Breast epithelium (tissue), 4 donors: Measurements from ENCODE around the gene ZNRD2. TPM values are rescaled to one million over a fixed set of nuclear protein-coding genes. Genes with fewer than 3 reads are reported as not detected.
A peak's percentile ranks its signal among the peaks of the same experiment; 100 is the strongest.

Source experiments
- DNase-seq, 2 donors: peaks; one replicate each; pipeline ENCODE4 v3.0.0-alpha.2; 2019; ENCODE audit warnings: low spot score in 2 of 2
- H3K27ac ChIP-seq, 2 donors: fragments of 200-600 bp; sonication (generic) in 1 of 2; one replicate each; pipeline ENCODE4 v1.5.1; 2016 to 2019; ENCODE audit warnings: mild to moderate bottlenecking in 1 of 2
- H3K27me3 ChIP-seq, 2 donors: fragments of 200-600 bp; sonication (generic) in 1 of 2; one replicate each; pipeline versions ENCODE4 v1.5.1 to v1.6.0; 2017 to 2019; ENCODE audit warnings: control low read depth in 1 of 2, mild to moderate bottlenecking in 1 of 2
- H3K36me3 ChIP-seq: fragments of 200-600 bp; one replicate; pipeline ENCODE4 v1.5.1; 2019
- H3K4me1 ChIP-seq, 2 donors: fragments of 200-600 bp; sonication (generic); one replicate each; pipeline ENCODE4 v1.5.1; 2016 to 2019; ENCODE audit warnings: control low read depth in 1 of 2
- H3K4me3 ChIP-seq, 3 donors: fragments of 200-600 bp; sonication (generic); 1 replicate in 2 of 3; 2 replicates in 1 of 3; pipeline ENCODE4 v1.5.1; 2016 to 2019; ENCODE audit warnings: mild to moderate bottlenecking in 3 of 3, moderate library complexity in 2 of 3
- H3K9me3 ChIP-seq, 2 donors: fragments of 200-600 bp; sonication (generic) in 1 of 2; one replicate each; pipeline ENCODE4 v1.5.1; 2016 to 2019; ENCODE audit warnings: control low read depth in 1 of 2
- POLR2A ChIP-seq: fragments of 450-650 bp; IDR thresholded peaks from one replicate; pipeline ENCODE4 v1.6.1; 2016; ENCODE audit warnings: antibody characterized with exemption, mild to moderate bottlenecking, moderate library complexity
- POLR2AphosphoS5 ChIP-seq, 3 donors: sonication (generic); formaldehyde crosslinking; IDR thresholded peaks; one replicate each; pipeline ENCODE4 v1.6.1; 2017; ENCODE audit warnings: antibody characterized with exemption in 3 of 3
- intact Hi-C: fragments of 100-400 bp; cut with DNase I; formaldehyde crosslinking; loops from one replicate; pipeline ENCODE4 v1.15.1; 2023; ENCODE audit warnings: low total_unique reads
- total RNA-seq, 3 donors: library from RNA; depleted of rRNA; stranded (reverse); fragments of >200 nt; gene quantifications; one replicate each; pipeline ENCODE4 v1.1.0, GENCODE V29; 2016
- TF ChIP-seq, protein P1 (sequence below), 3 donors: fragments of 450-650 bp; IDR thresholded peaks; one replicate each; pipeline ENCODE4 v1.5.1; 2016 to 2017; ENCODE audit warnings: antibody characterized with exemption in 3 of 3, mild to moderate bottlenecking in 3 of 3, moderate library complexity in 3 of 3

ZNRD2 gene
- total RNA-seq, 3 donors from 2014 or later, result 48.9 to 60.0 (median 59.4) TPM

DNA sequence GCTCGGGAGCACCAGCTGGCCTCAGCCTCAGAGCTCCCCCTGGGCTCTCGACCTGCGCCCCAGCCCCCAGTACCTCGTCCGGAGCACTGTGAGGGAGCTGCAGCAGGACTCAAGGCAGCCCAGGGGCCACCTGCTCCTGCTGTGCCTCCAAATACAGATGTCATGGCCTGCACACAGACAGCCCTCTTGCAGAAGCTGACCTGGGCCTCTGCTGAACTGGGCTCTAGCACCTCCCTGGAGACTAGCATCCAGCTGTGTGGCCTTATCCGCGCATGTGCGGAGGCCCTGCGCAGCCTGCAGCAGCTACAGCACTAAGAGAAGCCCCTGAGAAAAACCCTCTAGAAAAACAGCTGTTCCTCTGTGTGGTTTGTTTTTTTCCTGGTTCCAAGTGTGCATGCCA is 1.1 kb downstream of the ZNRD2 start:
- peak overlapping the region; percentile 96 to 97 for H3K27ac ChIP-seq
- no peaks in the 10 kb centered on the region for H3K36me3 ChIP-seq
- no peaks in the 10 kb centered on the region for H3K9me3 ChIP-seq
- peak overlapping the region; percentile 75 to 91 (median 77) for H3K4me3 ChIP-seq
- no peak for DNase-seq
- H3K4me1 ChIP-seq, result peaks cover 37% of the 10 kb centered on the region in 2 donors
- TF ChIP-seq POLR2AphosphoS5 (IDR thresholded peaks at IDR 0.05) (no peak), POLR2A (no peak)
- TF ChIP-seq, protein P1, sequence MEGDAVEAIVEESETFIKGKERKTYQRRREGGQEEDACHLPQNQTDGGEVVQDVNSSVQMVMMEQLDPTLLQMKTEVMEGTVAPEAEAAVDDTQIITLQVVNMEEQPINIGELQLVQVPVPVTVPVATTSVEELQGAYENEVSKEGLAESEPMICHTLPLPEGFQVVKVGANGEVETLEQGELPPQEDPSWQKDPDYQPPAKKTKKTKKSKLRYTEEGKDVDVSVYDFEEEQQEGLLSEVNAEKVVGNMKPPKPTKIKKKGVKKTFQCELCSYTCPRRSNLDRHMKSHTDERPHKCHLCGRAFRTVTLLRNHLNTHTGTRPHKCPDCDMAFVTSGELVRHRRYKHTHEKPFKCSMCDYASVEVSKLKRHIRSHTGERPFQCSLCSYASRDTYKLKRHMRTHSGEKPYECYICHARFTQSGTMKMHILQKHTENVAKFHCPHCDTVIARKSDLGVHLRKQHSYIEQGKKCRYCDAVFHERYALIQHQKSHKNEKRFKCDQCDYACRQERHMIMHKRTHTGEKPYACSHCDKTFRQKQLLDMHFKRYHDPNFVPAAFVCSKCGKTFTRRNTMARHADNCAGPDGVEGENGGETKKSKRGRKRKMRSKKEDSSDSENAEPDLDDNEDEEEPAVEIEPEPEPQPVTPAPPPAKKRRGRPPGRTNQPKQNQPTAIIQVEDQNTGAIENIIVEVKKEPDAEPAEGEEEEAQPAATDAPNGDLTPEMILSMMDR (IDR thresholded peaks at IDR 0.05), result no peak
- intact Hi-C loops, result no loop called here
- H3K27me3 ChIP-seq, result no peaks in the 10 kb centered on the region

DNA sequence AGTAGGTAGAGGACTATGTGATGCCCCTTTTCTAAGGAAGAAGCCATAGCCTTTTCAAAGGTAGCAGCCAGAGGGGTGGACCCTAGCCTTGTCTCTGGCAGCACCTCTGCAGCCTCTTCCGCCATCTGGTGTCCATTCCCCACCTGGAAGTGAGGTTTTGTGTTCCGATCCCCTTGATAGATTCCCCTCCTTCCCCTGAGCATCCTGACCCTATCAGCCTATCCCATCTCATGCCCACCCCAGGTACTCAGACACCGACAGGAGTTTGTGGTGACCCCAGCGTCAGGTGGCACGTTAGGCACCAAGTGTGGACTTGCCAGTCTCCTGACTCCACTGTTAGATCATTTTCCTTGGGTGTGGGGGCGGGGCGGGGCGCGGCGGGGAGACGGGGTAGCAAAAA is 1.7 kb downstream of the ZNRD2 start:
- peak overlapping the region; percentile 96 to 97 for H3K27ac ChIP-seq
- intact Hi-C loops, result no loop called here
- peak overlapping the region; percentile 60 to 91 (median 75) for H3K4me3 ChIP-seq
- DNase-seq, result no peak
- H3K27me3 ChIP-seq, result no peaks in the 10 kb centered on the region
- H3K36me3 ChIP-seq, result no peaks in the 10 kb centered on the region
- TF ChIP-seq POLR2AphosphoS5 (IDR thresholded peaks at IDR 0.05) (peak in 1 of 3 donors; percentile 6), POLR2A (no peak)
- TF ChIP-seq, protein P1 (IDR thresholded peaks at IDR 0.05), result peak in 2 of 3 donors; percentile 13 to 61
- no peaks in the 10 kb centered on the region for H3K9me3 ChIP-seq
- H3K4me1 ChIP-seq, result peaks cover 41 to 42% of the 10 kb centered on the region in 2 donors

- H3K36me3 ChIP-seq, result no peaks in the 10 kb centered on the region
- peak within 1 kb of the TSS; percentile 60 to 91 (median 75) for H3K4me3 ChIP-seq
- peak within 1 kb of the TSS; percentile 96 to 97 for H3K27ac ChIP-seq
- intact Hi-C loops, result no loop called here
- DNase-seq, result peak; percentile 86 to 89
- H3K27me3 ChIP-seq, result no peaks in the 10 kb centered on the region
- H3K4me1 ChIP-seq, result peaks cover 44 to 48% of the 10 kb centered on the region in 2 donors
- no peaks in the 10 kb centered on the region for H3K9me3 ChIP-seq
- no peak for TF ChIP-seq POLR2A
- peak in 1 of 3 donors; percentile 23 for TF ChIP-seq POLR2AphosphoS5 (IDR thresholded peaks at IDR 0.05)
- TF ChIP-seq, protein P1 (IDR thresholded peaks at IDR 0.05), result no peak
Observed at GRCh38 chr11:65572356-65573051, 2.2 kb downstream of the ZNRD2 start, which contains the start of gene FAM89B. Gene FAM89B, plus strand, starts transcription at chr11:65572538. Its CDS starts 132 bp downstream, at chr11:65572670.

DNA sequence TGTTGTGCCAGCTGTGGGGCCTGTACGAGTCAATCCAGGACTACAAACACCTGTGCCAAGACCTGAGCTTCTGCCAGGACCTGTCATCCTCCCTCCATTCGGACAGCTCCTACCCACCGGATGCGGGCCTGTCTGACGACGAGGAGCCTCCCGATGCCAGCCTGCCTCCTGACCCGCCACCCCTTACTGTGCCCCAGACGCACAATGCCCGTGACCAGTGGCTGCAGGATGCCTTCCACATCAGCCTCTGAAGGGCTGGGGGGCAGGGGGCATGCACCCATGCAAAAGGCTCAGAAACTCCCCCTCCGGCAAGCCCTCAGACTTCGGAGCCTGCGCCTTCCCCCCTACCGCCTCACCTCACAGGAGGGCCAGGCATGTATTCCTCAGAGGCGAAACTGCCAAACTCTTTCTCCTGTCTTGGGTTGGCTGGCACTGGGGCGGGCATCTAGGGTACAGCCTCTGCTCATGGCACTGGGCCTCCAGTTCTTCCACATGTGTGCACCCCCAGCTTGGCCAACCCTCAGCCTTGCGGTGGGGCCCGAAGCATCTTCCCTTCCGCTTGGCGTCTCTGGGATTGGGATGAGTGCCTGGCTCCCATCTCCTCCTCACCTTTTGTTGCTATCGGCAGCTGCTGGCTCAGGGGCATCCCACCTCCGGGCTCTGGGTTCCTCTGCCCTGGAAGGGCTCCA is 3.3 kb downstream of the ZNRD2 start:
- peak overlapping the region; percentile 60 to 91 (median 75) for H3K4me3 ChIP-seq
- intact Hi-C loops, result no loop called here
- H3K27me3 ChIP-seq, result no peaks in the 10 kb centered on the region
- no peaks in the 10 kb centered on the region for H3K9me3 ChIP-seq
- peak overlapping the region; percentile 96 to 97 for H3K27ac ChIP-seq
- TF ChIP-seq POLR2A (no peak), POLR2AphosphoS5 (IDR thresholded peaks at IDR 0.05) (no peak)
- TF ChIP-seq, protein P1 (IDR thresholded peaks at IDR 0.05), result no peak
- no peak for DNase-seq
- H3K36me3 ChIP-seq, result no peaks in the 10 kb centered on the region
- H3K4me1 ChIP-seq, result peaks cover 44 to 47% of the 10 kb centered on the region in 2 donors
